ENCODE measurements around the gene ERVK3-1.
"Not testable (repeated sequence)": the region's sequence is repeated elsewhere in the genome, so short reads cannot be mapped to it uniquely, and the experiment has no call there.

The ERVK3-1 gene, protein sequence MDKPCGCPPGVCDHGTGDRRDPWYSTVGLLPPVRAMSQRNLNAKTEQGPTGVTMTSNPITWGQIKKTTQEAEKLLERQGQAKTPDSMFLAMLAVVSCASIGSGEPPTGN

DNA sequence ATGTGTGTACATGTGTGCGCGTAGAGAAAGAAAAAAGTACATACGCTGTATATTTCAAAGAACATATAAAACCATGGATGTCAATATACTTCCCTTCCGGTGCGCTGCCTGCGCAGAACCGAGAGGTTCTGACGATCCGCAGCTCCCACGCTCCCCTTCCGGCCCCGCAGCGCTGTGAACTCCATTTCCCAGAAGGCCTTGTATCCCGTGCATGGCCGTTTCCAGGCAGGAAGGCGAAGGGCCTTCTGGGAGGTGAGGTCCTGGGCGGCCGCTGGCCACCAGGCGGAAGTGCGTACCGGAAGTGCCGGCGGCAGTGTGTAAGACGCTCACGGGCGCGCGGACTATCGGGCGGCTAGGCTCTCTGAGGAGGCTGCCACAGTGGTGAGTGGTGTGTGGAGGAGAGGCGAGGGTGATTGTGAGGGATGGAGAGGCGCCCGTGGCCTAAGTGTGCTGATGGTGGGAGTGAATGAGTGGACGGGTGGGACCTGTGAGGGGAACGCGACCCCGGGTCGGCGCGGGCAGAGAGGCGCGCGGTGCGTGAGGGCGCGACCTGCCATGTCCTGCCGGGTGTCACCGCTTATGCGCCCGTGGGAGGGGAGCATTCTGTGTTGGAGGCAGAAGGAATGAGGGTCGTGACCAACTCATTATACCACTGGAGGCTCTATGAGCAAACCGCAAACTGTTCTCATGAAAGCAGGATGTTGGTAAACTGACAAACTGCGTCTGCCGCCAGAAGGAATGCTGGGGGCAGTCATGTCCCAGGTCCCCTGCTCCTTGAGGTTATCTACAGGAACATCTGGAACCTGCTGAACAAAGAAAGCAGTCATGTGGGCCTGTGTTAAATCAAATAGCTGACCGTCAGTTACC, at the start of gene ERVK3-1:
ERVK3-1 (plus strand) TSS at position 313 of the 867 bp plus-strand sequence. CDS start 6,792 bp downstream, outside the sequence.
- DNase-seq = peak; percentile 84

DNA sequence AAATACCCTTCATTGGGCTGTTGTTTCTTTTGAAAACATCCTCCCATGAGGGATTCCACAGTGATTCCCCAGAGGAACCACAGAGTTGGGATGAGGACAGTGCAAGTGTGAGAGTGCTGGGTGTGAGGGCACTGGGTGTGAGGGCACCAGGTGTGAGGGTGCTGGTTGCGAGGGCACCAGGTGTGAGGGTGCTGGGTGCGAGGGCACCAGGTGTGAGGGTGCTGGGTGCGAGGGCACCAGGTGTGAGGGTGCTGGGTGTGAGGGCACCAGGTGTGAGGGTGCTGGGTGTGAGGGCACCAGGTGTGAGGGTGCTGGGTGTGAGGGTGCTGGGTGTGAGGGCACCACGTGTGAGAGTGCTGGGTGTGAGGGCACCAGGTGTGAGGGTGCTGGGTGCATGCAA, 46.9 kb upstream of the ERVK3-1 start:
- not testable (repeated sequence) for DNase-seq

DNA sequence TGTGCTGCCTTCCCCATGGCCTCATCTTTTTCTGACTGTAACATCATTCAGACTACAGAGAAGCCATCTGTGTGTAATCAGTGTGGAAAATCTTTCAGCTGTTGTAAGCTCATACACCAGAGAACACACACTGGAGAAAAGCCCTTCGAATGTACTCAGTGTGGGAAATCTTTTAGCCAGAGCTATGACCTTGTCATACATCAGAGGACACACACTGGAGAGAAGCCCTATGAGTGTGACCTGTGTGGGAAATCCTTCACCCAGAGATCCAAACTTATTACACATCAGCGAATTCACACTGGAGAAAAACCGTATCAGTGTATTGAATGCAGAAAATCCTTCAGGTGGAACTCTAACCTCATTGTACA, 43.6 kb upstream of the ERVK3-1 start:
- no peak for DNase-seq

DNA sequence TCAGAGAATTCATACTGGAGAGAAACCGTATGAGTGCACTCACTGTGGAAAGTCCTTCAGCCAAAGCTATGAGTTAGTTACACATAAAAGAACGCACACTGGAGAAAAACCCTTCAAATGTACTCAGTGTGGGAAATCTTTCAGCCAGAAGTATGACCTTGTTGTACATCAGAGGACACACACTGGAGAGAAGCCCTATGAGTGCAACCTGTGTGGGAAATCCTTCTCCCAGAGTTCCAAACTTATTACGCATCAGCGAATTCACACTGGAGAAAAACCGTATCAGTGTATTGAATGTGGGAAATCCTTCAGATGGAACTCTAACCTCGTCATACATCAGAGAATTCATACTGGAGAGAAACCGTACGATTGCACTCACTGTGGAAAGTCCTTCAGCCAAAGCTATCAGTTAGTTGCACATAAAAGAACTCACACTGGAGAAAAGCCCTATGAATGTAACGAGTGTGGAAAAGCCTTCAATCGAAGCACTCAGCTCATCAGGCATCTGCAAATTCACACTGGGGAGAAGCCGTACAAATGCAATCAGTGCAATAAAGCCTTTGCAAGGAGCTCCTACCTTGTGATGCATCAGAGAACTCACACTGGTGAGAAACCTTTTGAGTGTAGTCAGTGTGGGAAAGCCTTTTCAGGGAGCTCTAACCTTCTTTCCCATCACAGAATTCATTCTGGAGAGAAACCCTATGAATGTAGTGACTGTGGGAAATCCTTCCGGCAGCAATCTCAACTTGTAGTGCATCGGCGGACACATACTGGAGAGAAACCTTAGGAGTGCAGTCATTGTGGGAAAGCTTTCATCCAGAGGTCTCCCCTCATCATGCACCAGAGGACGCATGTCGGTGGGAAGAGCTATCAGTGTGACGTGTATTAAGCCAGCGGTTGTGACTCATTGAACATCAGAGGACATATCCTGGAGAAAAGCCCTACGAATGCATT, 42.9 kb upstream of the ERVK3-1 start:
- DNase-seq = no peak

DNA sequence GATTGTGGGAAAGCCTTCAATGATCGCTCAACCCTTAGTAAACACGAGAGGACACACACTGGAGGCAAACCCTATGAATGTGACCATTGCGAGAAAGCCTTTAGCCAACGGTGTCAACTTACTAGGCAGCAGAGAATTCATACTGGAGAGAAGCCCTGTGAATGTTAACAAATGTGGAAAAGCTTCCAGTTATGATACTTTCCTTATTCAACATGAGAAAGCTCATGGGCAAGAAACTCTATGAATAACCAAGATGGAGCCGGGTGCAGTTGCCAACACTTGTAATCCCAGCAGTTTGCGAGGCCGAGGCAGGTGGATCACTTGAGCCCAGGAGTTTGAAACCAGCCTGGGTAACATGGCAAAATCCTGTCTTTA, 42.3 kb upstream of the ERVK3-1 start:
- DNase-seq = no peak

DNA sequence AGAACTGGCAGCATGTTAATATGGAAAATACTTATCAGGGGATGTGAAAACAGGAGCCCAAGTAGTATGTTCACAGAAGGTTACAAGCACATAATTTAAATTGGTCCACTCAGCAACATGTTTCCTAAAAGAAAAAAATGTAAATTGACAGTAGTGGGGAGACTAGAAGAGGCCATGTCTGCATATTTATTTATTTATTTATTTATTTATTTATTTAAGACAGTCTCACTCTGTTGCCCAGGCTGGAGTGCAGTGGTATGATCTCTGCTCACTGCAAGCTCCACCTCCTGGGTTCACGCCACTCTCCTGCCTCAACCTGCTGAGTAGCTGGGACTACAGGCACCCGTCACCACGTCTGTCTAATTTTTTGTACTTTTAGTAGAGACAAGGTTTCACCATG, 40.1 kb upstream of the ERVK3-1 start:
- DNase-seq = no peak

DNA sequence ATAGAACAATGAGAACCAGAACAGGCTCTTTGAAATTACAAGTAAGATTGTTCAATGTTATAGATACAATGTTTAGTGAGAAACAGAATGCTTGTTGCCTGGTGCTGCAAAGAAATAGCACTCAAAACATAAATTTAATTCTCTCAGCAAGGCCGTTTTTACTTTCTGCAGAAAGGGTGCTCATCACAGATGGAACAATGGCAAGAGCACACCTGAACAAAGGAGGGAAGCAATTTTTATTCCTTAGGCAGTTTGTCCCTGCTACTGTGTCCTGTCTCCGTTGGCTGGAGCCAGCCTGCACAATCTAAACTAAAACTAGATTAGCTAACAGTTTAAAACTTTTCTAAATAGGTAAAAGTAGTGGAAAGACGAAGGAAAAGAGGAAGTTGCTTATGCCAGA, 36.8 kb upstream of the ERVK3-1 start:
- DNase-seq = no peak

DNA sequence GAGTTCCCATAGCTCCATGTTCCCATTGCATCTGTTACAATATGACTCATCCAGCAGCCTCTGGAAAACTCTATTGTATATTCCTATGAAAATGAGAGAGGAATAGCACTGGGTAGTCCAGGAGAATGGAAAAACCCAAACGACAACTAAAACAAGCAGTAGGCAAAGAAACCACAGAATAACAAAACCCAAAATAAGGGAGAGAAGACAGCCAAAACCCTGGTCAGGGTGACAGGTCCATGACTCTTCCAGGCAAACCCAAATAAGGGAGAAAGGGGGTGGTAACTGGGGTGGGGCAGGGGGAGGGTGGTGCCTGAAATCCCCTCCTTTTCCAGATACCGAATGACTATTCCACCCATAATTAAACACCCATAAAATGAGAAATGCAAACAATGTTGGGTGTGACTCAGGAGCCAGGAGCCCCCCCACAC, 30.4 kb upstream of the ERVK3-1 start:
- no peak for DNase-seq

DNA sequence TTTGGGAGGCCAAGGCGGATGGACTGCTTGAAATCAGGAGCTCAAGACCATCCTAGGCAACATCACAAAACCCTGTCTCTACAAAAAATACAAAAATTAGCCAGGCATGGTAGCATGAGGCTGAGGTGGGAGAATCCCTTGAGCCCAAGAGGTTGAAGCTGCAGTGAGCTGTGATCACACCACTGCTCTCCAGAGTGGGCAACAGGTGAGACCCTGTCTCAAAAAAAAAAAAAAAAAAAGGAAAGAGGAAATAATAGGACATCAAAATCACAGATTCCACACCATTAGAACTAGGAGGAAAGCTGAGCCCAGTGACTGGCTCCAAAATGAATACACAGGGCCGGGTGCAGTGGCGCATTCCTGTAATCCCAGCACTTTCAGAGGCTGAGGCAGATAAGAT, 29.6 kb upstream of the ERVK3-1 start:
- DNase-seq = no peak

DNA sequence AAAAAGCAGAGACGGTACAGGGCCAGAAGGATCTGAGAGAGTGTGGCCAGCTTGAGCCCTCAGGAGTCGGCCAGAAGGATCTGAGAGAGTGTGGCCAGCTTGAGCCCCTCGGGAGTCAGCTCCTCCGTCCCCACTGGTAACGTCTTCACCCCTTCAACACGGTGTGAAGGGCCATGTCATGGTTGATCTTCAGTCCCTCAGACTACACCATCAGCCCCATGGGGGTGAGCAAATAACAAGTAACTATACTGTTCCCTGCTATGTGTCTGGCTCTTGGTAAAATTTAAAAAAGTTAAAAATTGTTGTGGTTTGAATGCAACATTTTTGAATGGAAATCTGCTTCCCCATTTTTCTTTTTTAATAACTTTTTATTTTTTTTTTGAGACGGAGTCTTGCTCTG, 28.0 kb upstream of the ERVK3-1 start:
- no peak for DNase-seq

DNA sequence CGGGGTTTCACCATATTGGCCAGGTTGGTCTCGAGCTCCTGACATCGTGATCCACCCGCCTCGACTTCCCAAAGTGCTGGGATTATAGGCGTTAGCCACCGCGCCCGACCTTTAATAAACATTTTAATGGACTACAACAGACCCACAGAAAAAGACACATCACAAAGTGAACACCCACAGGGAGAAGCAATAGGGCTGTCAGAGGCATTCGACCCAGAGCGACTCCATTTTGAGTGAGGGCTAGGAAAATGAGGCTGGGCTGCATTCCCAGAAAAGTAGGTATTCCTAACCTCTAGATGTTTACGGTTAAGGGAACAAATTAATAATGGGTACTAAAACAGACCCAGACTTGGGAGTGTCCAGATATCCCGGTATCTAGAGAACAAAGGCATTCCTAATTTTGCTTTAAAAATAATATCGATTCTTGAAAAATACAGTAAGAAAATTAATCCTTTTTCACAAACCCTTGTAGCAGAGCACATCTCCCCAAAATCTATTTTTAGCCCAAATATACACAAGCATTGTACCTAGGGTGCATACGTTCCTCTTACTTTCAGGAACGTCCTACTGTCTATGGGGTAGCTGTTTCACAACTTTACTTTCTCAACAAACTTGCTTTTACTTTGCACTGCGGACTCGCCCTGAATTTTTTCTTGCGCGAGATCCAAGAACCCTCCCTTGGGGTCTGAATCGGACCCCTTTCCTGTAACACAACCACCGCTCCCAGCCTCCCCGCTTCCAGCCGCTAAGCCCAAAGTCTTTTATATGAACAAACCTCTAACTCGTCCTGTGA, 27.2 kb upstream of the ERVK3-1 start:
- no peak for DNase-seq

DNA sequence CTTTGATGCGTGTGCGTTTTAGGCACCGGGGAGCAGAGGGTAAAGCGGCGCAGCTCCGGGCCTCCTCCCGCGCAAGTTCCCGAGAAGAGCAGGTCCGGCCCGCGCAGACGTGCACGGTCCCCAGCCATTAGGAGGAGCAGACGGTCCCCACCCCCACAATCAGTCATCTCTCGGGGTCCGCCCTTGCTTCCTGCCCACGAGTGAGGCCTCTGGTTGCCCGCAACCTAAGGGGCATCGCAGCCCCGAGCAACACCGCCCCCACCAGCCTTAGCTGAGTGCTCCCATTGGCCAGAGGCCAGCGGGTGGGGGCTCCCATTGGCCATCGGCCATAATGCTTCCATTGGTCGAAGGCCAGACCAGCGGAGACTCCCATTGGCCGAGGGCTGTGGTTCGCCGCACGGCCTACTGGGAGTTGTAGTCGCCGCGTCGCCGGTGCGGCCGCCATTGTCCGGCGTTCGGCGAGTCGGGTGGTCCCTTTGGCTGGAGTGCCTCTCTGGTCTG, 26.6 kb upstream of the ERVK3-1 start, which contains the start of gene ZNF8:
ZNF8 (plus strand) TSS at position 415 of the 501 bp plus-strand sequence. CDS start 127 bp downstream, outside the sequence.
- peak; percentile 92 for DNase-seq

DNA sequence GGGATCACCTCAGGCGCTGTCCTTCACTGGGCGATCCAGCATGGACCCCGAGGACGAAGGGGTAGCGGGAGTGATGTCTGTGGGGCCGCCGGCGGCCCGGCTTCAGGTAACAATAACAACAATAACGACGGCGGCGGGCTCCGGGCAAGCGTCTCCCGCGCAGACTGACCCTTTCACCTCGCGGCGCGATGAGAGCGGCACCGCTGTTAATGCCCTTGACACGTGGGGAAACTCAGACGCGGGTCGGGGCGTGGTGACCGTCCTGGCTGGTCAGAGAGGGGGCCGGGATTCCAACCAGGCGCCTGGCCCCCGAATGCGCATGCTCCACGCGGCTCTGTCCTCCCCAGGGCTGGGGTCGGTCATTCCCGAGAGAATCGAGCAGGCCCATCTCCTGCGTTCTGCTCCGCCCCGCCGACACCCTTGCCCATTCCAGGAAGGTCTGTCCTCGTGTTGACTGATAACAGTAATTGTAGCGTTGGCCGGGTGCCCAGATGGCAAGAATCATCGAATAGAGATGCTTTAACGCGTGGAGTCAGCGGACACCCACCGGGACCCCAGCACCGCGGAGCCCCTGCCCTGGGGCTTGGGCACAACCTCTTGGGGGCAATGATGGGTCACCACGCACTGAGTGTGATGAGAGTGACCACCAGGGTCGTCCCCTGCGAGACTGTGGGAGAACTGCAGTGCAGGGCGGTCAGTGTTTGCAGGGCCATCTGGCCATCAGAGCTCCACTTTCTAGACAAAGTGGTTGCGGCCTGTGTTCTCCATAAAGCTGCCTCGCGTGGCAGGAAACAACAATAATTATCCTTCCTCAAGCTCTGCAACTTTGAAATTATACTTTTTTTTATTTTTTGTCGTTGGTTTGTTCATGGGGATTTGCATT, 25.9 kb upstream of the ERVK3-1 start:
- DNase-seq = peak; percentile 19

DNA sequence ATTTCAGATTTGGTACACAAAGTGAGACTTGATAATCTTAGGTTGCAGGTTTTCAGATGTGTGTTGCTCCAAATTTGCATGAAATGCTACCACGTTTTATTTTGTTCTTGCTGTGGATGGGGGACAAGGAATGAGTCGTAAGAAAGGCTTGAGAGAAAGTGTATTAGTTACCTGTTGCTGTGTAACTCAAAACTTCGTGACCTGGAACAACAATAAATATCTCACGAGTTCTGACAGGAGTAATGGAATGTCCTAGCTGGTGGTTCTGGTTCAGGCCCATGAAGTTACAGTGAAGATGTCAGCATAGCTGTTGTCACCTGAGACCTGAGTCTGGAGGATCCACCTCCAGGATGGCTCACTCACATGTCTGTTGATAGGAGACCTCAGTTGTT, 25.3 kb upstream of the ERVK3-1 start:
- DNase-seq = no peak

DNA sequence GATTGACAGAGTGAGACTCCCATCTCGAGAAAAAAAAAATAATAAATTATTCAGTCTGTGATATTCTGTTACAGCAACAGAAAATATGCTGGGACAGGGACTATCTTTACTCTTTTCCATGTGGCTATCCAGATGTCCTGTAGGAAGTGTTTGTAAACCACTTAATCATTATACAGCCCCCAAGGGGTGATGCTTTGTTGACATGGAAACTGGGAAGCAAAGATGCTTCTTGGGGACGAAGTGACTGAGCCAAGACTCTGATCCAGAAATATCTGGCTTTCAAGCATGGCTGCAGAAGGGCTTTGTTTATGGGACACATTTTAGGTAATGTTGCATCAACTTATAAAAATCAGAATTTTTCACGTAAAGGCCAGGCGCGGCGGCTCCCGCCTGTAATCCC, 21.0 kb upstream of the ERVK3-1 start:
- DNase-seq = no peak

DNA sequence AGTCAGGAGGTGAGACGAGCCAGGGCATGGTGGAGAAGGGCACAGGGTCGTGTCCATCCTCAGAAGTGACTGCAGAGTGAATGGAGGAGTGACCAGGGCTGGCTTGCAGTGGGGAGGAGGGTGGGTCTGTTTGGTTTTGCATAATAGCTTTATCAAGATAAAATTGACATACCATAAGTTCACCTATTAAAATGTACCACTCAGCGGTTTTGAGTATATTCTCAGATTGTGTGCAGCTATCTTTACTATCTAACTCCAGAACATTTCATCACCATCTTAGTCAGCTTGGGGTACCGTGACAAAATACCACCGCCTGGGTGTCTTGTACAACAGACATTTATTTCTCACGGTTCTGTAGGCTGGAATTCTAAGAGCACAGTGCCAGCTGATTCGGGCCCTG, 13.2 kb upstream of the ERVK3-1 start:
- DNase-seq = no peak

DNA sequence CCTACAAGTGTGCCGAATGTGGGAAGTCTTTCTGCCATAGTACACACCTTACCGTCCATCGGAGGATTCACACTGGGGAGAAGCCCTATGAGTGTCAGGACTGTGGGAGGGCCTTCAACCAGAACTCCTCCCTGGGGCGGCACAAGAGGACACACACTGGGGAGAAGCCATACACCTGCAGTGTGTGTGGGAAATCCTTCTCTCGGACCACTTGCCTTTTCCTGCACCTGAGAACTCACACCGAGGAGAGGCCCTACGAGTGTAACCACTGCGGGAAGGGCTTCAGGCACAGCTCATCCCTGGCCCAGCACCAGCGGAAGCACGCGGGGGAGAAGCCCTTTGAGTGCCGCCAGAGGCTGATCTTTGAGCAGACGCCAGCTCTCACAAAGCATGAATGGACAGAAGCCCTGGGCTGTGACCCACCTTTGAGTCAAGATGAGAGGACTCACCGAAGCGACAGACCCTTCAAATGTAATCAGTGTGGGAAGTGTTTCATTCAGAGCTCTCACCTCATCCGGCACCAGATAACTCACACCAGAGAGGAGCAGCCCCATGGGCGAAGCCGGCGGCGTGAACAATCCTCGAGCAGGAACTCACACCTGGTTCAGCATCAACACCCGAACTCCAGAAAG, 10.3 kb upstream of the ERVK3-1 start:
- DNase-seq = no peak

DNA sequence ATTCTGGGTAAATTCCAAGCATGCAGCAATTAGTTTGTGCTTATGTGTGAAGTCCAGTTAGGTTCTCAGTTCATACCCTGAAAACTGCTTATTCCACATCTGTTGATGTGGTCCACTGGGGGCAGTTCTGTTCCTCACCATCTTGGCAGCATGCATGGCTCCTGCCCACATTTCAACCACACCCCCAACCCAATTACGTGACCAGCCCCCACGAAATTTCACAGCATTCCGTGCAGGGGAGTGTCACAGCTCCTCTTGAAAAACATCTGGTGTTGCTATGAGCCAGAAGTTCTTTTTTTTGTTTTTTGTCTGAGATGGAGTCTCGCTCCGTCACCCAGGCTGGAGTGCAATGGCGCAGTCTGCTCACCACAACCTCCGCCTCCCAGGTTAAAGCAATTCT, 9.1 kb upstream of the ERVK3-1 start:
- DNase-seq = no peak

DNA sequence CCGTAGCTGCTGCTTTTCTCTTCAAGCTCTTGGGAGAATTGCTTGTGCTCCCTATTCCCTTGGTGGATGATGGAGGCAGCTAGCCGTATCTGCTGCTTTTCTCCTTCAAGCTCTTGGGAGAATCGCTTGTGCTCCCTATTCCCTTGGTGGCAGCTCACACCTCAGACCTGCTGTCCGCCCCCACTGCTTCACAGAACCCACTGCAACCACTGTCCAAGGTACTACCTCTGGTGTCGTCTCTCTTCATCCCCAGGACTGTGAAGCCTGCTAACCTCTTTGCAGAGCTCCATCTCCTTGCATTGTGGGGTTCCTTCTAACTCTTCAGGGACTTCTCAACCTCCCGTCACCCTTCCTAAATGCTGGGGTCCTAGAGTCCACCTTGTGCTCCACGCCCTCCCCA, 4.6 kb upstream of the ERVK3-1 start:
- no peak for DNase-seq

DNA sequence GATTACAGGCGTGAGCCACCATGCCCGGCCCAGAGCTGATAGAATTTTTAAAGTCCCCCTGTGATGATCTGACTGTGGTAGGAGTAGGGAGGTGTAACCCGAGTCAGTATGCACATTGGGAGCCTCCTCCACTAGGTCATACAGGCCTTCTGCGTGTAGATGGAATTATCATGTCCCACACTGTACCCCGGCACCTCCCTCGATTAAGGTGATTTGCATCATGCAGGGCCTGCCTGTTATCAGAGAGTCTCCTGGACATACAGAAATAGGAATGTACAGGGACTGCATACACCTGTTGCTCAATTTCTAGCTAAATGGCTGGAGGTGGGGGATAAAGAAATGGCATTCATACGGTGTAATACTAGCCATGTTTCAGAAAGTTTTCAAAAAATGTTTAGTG, 922 bp upstream of the ERVK3-1 start:
- DNase-seq = no peak

DNA sequence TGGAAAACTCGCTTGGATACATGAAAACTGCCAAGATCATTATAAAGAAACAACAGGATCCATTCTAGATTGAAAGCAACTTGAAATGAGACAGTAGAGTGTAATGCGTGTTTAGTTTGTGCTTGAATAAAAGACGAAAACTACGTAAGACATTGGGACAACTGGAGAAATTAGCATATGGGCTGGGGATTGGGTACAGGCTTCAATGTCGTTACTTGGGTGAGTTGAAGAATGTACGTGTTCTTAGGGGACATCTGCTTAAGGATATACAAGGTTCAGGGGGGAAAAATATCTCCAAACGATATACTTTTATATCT, 471 bp upstream of the ERVK3-1 start:
- DNase-seq = no peak

All from NCI-H2081 treated with DMSO at 0.1 percent for 48 hours (cell line).